Endothelial cell of umbilical vein (primary cell): ENCODE results near the gene ZNF407. TPM values are rescaled to one million over a fixed set of nuclear protein-coding genes. Genes with fewer than 3 reads are reported as not detected.

ENCODE experiments used
- BruUV-seq: library from RNA; stranded (reverse); fragments of 400-500 nt; replicated peaks from 2 replicates; lab custom pipeline; 2021; lab: Mats Ljungman, UMichigan
- CTCF ChIA-PET: fragments of 300-600, 350-600 bp; sonication (Branson Sonifier 250); formaldehyde crosslinking; loops from one replicate; lab custom pipeline; 2021; ENCODE audit warnings: antibody characterized with exemption, inconsistent platforms; lab: Charles Lee
- POLR2A ChIA-PET: fragments of 300-600, 350-600 bp; sonication (Branson Sonifier 250); formaldehyde crosslinking; loops from one replicate; lab custom pipeline; 2021; ENCODE audit warnings: antibody characterized with exemption, inconsistent platforms; lab: Charles Lee
- DNase-seq: peaks from one replicate; pipeline ENCODE4 v3.0.0-alpha.2; 2011; ENCODE audit warnings: low read depth, low spot score
- FAIRE-seq: peaks from 2 replicates; lab custom pipeline; 2011; peaks lifted over from hg19 to GRCh38; lab: Jason Lieb, UNC
- H2AFZ ChIP-seq: 2 replicates; pipeline ENCODE4 v1.6.0; 2012; ENCODE audit warnings: low read depth, low read length, control low read depth, inconsistent platforms
- H3K27ac ChIP-seq: 2 replicates; pipeline ENCODE4 v1.5.1; 2011; ENCODE audit warnings: low read depth, mild to moderate bottlenecking, control low read depth, low read length, moderate library complexity; ENCODE audit not compliant: insufficient read depth
- H3K27me3 ChIP-seq, 2 experiments: 2 replicates each; pipeline versions ENCODE4 v1.6.0 to v1.6.1; 2011; ENCODE audit warnings: low read length in 2 of 2, mixed read lengths in 1 of 2; ENCODE audit not compliant: control insufficient read depth in 2 of 2, insufficient read depth in 2 of 2
- H3K36me3 ChIP-seq, 2 experiments: 2 replicates in 1 of 2; 3 replicates in 1 of 2; pipeline ENCODE4 v1.5.1; 2011; ENCODE audit warnings: low read length in 2 of 2, mild to moderate bottlenecking in 1 of 2, moderate library complexity in 1 of 2; ENCODE audit not compliant: control insufficient read depth in 2 of 2, insufficient read depth in 2 of 2; ENCODE audit errors: extremely low read depth in 1 of 2
- H3K4me1 ChIP-seq: 3 replicates; pipeline ENCODE4 v1.5.1; 2011; ENCODE audit warnings: mild to moderate bottlenecking, low read length; ENCODE audit not compliant: control insufficient read depth, insufficient read depth; ENCODE audit errors: extremely low read depth
- H3K4me2 ChIP-seq: 2 replicates; pipeline ENCODE4 v1.6.1; 2011; ENCODE audit warnings: low read length, control low read depth, mixed read lengths; ENCODE audit not compliant: insufficient read depth
- H3K4me3 ChIP-seq, 3 experiments: fragments of 200-600 bp in 1 of 3; sonication (generic), shearing (Covaris generic) in 1 of 3; replicated peaks in 1 of 3; 2 replicates each; pipeline ENCODE4 v1.5.1; 2011 to 2016; ENCODE audit warnings: control low read depth in 3 of 3, low read length in 3 of 3, mild to moderate bottlenecking in 2 of 3, inconsistent platforms in 1 of 3, low read depth in 1 of 3, moderate library complexity in 1 of 3; ENCODE audit not compliant: insufficient read depth in 1 of 3
- H3K79me2 ChIP-seq: 2 replicates; pipeline ENCODE4 v1.6.0; 2012; ENCODE audit warnings: low read length, inconsistent platforms; ENCODE audit not compliant: control insufficient read depth, insufficient read depth
- H3K9ac ChIP-seq: replicated peaks from 2 replicates; pipeline ENCODE3; 2011; ENCODE audit warnings: low read length, control low read depth; ENCODE audit not compliant: insufficient read depth; ENCODE audit errors: extremely low read depth
- H3K9me1 ChIP-seq: replicated peaks from 3 replicates; pipeline ENCODE4 v1.6.0; 2011; ENCODE audit warnings: mild to moderate bottlenecking, low read length; ENCODE audit not compliant: control insufficient read depth, insufficient read depth; ENCODE audit errors: extremely low read depth
- H3K9me3 ChIP-seq: replicated peaks from 2 replicates; pipeline ENCODE4 v1.5.1; 2012; ENCODE audit warnings: low read length, inconsistent platforms; ENCODE audit not compliant: control insufficient read depth, insufficient read depth
- H4K20me1 ChIP-seq: replicated peaks from 2 replicates; pipeline ENCODE3; 2011; ENCODE audit warnings: mild to moderate bottlenecking, low read length; ENCODE audit not compliant: control insufficient read depth, insufficient read depth; ENCODE audit errors: extremely low read depth
- EZH2 ChIP-seq: IDR thresholded peaks from 2 replicates; pipeline ENCODE4 v1.6.1; 2012; ENCODE audit warnings: borderline replicate concordance, low read depth, mild to moderate bottlenecking, moderate library complexity, low read length, inconsistent platforms; ENCODE audit not compliant: severe bottlenecking
- FOS ChIP-seq: IDR thresholded peaks from 2 replicates; pipeline ENCODE4 v1.6.1; 2011; ENCODE audit warnings: mild to moderate bottlenecking, low read length, moderate library complexity, borderline replicate concordance; ENCODE audit not compliant: insufficient read depth
- GATA2 ChIP-seq: IDR thresholded peaks from 2 replicates; pipeline ENCODE4 v1.7.0; 2011; ENCODE audit warnings: low read depth, mild to moderate bottlenecking, moderate library complexity, mixed read lengths, low read length; ENCODE audit not compliant: insufficient read length, insufficient read depth
- JUN ChIP-seq: IDR thresholded peaks from 2 replicates; pipeline ENCODE4 v1.6.1; 2011; ENCODE audit warnings: borderline replicate concordance, low read depth; ENCODE audit not compliant: insufficient read length, insufficient read depth
- MYC ChIP-seq: IDR thresholded peaks from one replicate; pipeline ENCODE4 v1.6.1; 2011; ENCODE audit warnings: mild to moderate bottlenecking, low read depth, low read length
- POLR2A ChIP-seq: IDR thresholded peaks from 2 replicates; pipeline ENCODE4 v1.6.1; 2012; ENCODE audit warnings: low read depth, mild to moderate bottlenecking, control low read depth, low read length
- POLR2AphosphoS5 ChIP-seq: IDR thresholded peaks from 2 replicates; pipeline ENCODE4 v1.6.1; 2012; ENCODE audit warnings: low read depth, mild to moderate bottlenecking, control low read depth, low read length, moderate library complexity; ENCODE audit not compliant: insufficient read depth
- dilution Hi-C: fragments of 300-500 bp; cut with MboI; formaldehyde crosslinking; loops from one replicate; pipeline ENCODE4 v1.15.0; 2019; ENCODE audit warnings: low sequenced_read_pairs; ENCODE audit not compliant: extremely low pct_ligation_motif_present
- intact Hi-C: fragments of 100-400 bp; cut with micrococcal nuclease; formaldehyde crosslinking; loops from one replicate; pipeline ENCODE4 v1.10.0; 2022
- polyA plus RNA-seq, 4 experiments: library from polyadenylated mRNA; depleted of rRNA in 3 of 4; stranded (reverse) in 3 of 4; unstranded in 1 of 4; fragments of >200 nt; gene quantifications; 2 replicates each; pipeline versions ENCODE4 v1.2.1 to v1.2.3, GENCODE V29; 2011 to 2012; ENCODE audit warnings: missing spikeins in 1 of 4
- total RNA-seq: library from RNA; stranded (reverse); gene quantifications from 2 replicates; pipeline ENCODE4 v1.2.3, GENCODE V29; 2021
- TF ChIP-seq, protein P1 (sequence below), 2 donors: IDR thresholded peaks; 1 replicate in 1 of 2; 2 replicates in 1 of 2; pipeline ENCODE4 v1.5.1; 2011; ENCODE audit warnings: low read length in 2 of 2, mild to moderate bottlenecking in 2 of 2, moderate library complexity in 2 of 2, control low read depth in 1 of 2, inconsistent platforms in 1 of 2, low read depth in 1 of 2; ENCODE audit not compliant: insufficient read depth in 1 of 2; ENCODE audit errors: extremely low read depth in 1 of 2
- TF ChIP-seq, protein P2 (sequence below): IDR thresholded peaks from 2 replicates; pipeline ENCODE4 v1.6.1; 2011; ENCODE audit not compliant: insufficient read depth, insufficient read length

The ZNF407 gene
- total and polyA plus RNA-seq, 2 donors (not counting 3 experiments of a cell fraction or from before 2014, with no cell fraction given) = 3.8 to 20.1 TPM

DNA sequence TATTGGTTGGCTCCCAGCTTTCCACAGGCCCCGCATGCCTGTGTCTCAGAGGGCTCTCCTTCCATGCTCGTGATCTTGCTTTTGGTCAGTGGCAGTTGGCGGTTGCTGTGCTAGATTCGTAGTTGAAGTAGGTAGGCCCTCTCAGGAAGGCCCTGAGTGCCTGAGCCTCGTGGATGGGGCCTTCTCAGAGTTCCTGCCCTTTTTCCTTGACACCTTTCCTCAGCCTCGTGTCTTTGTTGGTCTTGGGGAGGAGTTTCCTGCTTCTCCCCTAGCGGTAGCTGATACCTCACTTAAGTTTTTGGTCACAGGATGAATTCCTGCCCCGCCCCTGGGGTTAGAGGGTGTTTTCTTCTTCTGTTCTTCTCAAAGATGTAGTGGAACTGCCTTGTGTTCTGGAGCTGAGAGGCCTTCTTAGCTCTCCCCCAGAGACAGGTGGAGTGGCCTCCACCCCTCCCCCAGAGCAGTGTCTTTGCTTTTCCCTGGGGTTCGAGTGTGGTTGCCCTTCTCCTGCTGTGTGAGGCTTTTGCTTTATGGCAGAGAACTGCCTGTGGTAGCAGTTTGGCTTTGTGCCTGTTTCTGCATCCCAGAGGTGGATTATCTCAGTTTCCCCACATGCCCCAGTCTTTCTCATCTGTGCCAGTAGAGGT, 94.8 kb downstream of the ZNF407 start:
- DNase-seq = no peak
- Histone ChIP-seq H3K4me1 (no peaks in the 10 kb centered on the region), H3K4me2 (no peak overlapping the region), H3K27me3 (no peaks in the 10 kb centered on the region), H3K27ac (no peak overlapping the region), H3K36me3 (no peaks in the 10 kb centered on the region), H3K9me1 (no peaks in the 10 kb centered on the region), H3K9me3 (no peaks in the 10 kb centered on the region), H4K20me1 (no peaks in the 10 kb centered on the region), H2AFZ (no peak overlapping the region), H3K9ac (no peak overlapping the region), H3K4me3 (no peak overlapping the region), H3K79me2 (no peaks in the 10 kb centered on the region)
- dilution Hi-C loops = no loop called here
- FAIRE-seq = no peak
- ChIA-PET POLR2A (no interaction called here), CTCF (interaction anchor here (1.1 to 1.9 kb wide), 3 partner anchors 9 to 271 kb away, joined by 3 to 5 read pairs (median 4); no protein-coding TSS in a partner anchor)
- intact Hi-C loops = no loop called here
- no TSS peak for BruUV-seq
- TF ChIP-seq, protein P1, sequence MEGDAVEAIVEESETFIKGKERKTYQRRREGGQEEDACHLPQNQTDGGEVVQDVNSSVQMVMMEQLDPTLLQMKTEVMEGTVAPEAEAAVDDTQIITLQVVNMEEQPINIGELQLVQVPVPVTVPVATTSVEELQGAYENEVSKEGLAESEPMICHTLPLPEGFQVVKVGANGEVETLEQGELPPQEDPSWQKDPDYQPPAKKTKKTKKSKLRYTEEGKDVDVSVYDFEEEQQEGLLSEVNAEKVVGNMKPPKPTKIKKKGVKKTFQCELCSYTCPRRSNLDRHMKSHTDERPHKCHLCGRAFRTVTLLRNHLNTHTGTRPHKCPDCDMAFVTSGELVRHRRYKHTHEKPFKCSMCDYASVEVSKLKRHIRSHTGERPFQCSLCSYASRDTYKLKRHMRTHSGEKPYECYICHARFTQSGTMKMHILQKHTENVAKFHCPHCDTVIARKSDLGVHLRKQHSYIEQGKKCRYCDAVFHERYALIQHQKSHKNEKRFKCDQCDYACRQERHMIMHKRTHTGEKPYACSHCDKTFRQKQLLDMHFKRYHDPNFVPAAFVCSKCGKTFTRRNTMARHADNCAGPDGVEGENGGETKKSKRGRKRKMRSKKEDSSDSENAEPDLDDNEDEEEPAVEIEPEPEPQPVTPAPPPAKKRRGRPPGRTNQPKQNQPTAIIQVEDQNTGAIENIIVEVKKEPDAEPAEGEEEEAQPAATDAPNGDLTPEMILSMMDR (IDR thresholded peaks at IDR 0.05; ENCODE audit: extremely low read depth in 1 of 2, insufficient read depth in 1 of 2, low read depth in 1 of 2, low read length in 2 of 2) = no peak
- no peak for TF ChIP-seq FOS
- no peak for TF ChIP-seq MYC
- no peak for TF ChIP-seq POLR2A
- no peak for TF ChIP-seq GATA2
- no peak for TF ChIP-seq POLR2AphosphoS5
- no peak for TF ChIP-seq EZH2
- TF ChIP-seq, protein P2, sequence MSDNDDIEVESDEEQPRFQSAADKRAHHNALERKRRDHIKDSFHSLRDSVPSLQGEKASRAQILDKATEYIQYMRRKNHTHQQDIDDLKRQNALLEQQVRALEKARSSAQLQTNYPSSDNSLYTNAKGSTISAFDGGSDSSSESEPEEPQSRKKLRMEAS = no peak
- TF ChIP-seq JUN = no peak
